PC-3 (cell line): Measurements from ENCODE around the gene JPT2. TPM values are rescaled to one million over a fixed set of nuclear protein-coding genes. Genes with fewer than 3 reads are reported as not detected.

Experiments
- ATAC-seq: fragments of 200-7000 bp; cut with Tn5 transposase; 2 replicates; pipeline ENCODE4 v1.9.1; 2020; ENCODE audit warnings: mild to moderate bottlenecking, moderate library complexity
- BruUV-seq: library from RNA; stranded (reverse); fragments of 400-500 nt; replicated peaks from 2 replicates; lab custom pipeline; 2021; lab: Mats Ljungman, UMichigan
- CTCF ChIA-PET: fragments of 300-600 bp; sonication (Branson Sonifier 250); formaldehyde crosslinking; loops from one replicate; lab custom pipeline; 2022; ENCODE audit warnings: antibody characterized with exemption; lab: Charles Lee
- POLR2A ChIA-PET: fragments of 300-600 bp; sonication (Branson Sonifier 250); formaldehyde crosslinking; loops from one replicate; lab custom pipeline; 2022; ENCODE audit warnings: antibody characterized with exemption; ENCODE audit not compliant: unreplicated experiment; lab: Charles Lee
- DNase-seq: peaks from one replicate; pipeline ENCODE4 v3.0.0-alpha.2; 2015
- H2AFZ ChIP-seq: fragments of 300-600 bp; sonication (generic); 2 replicates; pipeline ENCODE4 v1.6.0; 2016; ENCODE audit warnings: antibody characterized with exemption, low read length
- H3F3A ChIP-seq: fragments of 300-600 bp; sonication (generic); one replicate; pipeline ENCODE4 v1.6.0; 2017; ENCODE audit warnings: antibody characterized with exemption, low read length, control low read depth, mild to moderate bottlenecking; ENCODE audit not compliant: unreplicated experiment
- H3K27ac ChIP-seq: fragments of 300-600 bp; sonication (generic); 2 replicates; pipeline ENCODE4 v1.5.1; 2016; ENCODE audit warnings: mild to moderate bottlenecking, low read length
- H3K27me3 ChIP-seq: fragments of 300-600 bp; sonication (generic); 2 replicates; pipeline ENCODE4 v1.6.1; 2016; ENCODE audit warnings: low read length, mixed read lengths
- H3K36me3 ChIP-seq: fragments of 300-600 bp; sonication (generic); 2 replicates; pipeline ENCODE4 v1.6.1; 2016; ENCODE audit warnings: low read depth, mixed run types, low read length, mixed read lengths
- H3K4me1 ChIP-seq: fragments of 300-600 bp; sonication (generic); 2 replicates; pipeline ENCODE4 v1.5.1; 2016; ENCODE audit warnings: low read length; ENCODE audit not compliant: insufficient read depth
- H3K4me2 ChIP-seq: fragments of 300-600 bp; sonication (generic); 2 replicates; pipeline ENCODE4 v1.6.0; 2016; ENCODE audit warnings: low read length
- H3K4me3 ChIP-seq: fragments of 300-600 bp; sonication (generic); 2 replicates; pipeline ENCODE4 v1.5.1; 2016; ENCODE audit warnings: mild to moderate bottlenecking, low read length, mixed read lengths
- H3K79me2 ChIP-seq: fragments of 300-600 bp; sonication (generic); 2 replicates; pipeline ENCODE4 v1.6.1; 2017; ENCODE audit warnings: low read length, mixed read lengths
- H3K9ac ChIP-seq: fragments of 300-600 bp; sonication (generic); 2 replicates; pipeline ENCODE4 v1.6.0; 2016; ENCODE audit warnings: mild to moderate bottlenecking, low read length
- H3K9me2 ChIP-seq: fragments of 300-600 bp; sonication (generic); replicated peaks from 2 replicates; pipeline ENCODE4 v1.6.1; 2016; ENCODE audit warnings: mixed run types, low read length, mixed read lengths
- H3K9me3 ChIP-seq: fragments of 300-600 bp; sonication (generic); 2 replicates; pipeline ENCODE4 v1.6.1; 2016; ENCODE audit warnings: low read length, mixed read lengths
- H4K20me1 ChIP-seq: fragments of 300-600 bp; sonication (generic); 2 replicates; pipeline ENCODE4 v1.6.1; 2016; ENCODE audit warnings: low read length, mixed read lengths
- CTCF ChIP-seq: fragments of 300-600 bp; sonication (generic); conservative IDR thresholded peaks from 2 replicates; pipeline ENCODE4 v1.5.1; 2017; ENCODE audit warnings: antibody characterized with exemption, low read depth, mild to moderate bottlenecking, low read length
- EZH2 ChIP-seq: fragments of 300-600 bp; sonication (generic); IDR thresholded peaks from one replicate; pipeline ENCODE4 v1.6.1; 2017; ENCODE audit warnings: antibody characterized with exemption, mild to moderate bottlenecking, low read length; ENCODE audit not compliant: unreplicated experiment
- EZH2phosphoT487 ChIP-seq: fragments of 300-600 bp; sonication (generic); IDR thresholded peaks from 2 replicates; pipeline ENCODE4 v1.6.1; 2018; ENCODE audit warnings: mild to moderate bottlenecking, antibody characterized with exemption, low read length, borderline replicate concordance
- intact Hi-C: fragments of 100-400 bp; cut with micrococcal nuclease; formaldehyde crosslinking; loops from 2 replicates; pipeline ENCODE4 v1.9.0; 2023
- total RNA-seq: library from RNA; depleted of rRNA; stranded (reverse); fragments of >200 nt; gene quantifications from 2 replicates; pipeline ENCODE4 v1.2.3, GENCODE V29; 2014

The JPT2 gene
- total RNA-seq, 1 experiment from 2014 or later: 85.2 TPM

- ChIA-PET POLR2A (no interaction called here), CTCF (no interaction called here)
- Histone ChIP-seq H3K27me3 (no peaks in the 10 kb centered on the region), H3F3A (no peaks in the 10 kb centered on the region), H3K4me1 (peaks cover 7% of the 10 kb centered on the region), H3K27ac (no peak overlapping the region), H3K36me3 (peaks cover 8% of the 10 kb centered on the region), H3K4me2 (no peak overlapping the region), H3K79me2 (no peaks in the 10 kb centered on the region), H3K9me2 (no peaks in the 10 kb centered on the region), H3K4me3 (no peak overlapping the region), H3K9ac (no peak overlapping the region), H2AFZ (no peak overlapping the region), H3K9me3 (no peaks in the 10 kb centered on the region), H4K20me1 (no peaks in the 10 kb centered on the region)
- intact Hi-C loops: no loop called here
- no TSS peak for BruUV-seq
- ATAC-seq (no peak), DNase-seq (no peak)
- TF ChIP-seq CTCF (no peak), EZH2phosphoT487 (no peak), EZH2 (no peak)
These were observed 8.4 kb upstream of the JPT2 start for GRCh38 chr16:1669698-1670097.

- ChIA-PET CTCF (no interaction called here), POLR2A (no interaction called here)
- Histone ChIP-seq H3K27me3 (no peaks in the 10 kb centered on the region), H3K9me2 (no peaks in the 10 kb centered on the region), H3K36me3 (peaks cover 8% of the 10 kb centered on the region), H3K79me2 (no peaks in the 10 kb centered on the region), H3K9ac (no peak overlapping the region), H3K27ac (no peak overlapping the region), H3K4me1 (peaks cover 13% of the 10 kb centered on the region), H2AFZ (no peak overlapping the region), H4K20me1 (no peaks in the 10 kb centered on the region), H3K4me3 (no peak overlapping the region), H3K4me2 (no peak overlapping the region), H3F3A (no peaks in the 10 kb centered on the region), H3K9me3 (no peaks in the 10 kb centered on the region)
- intact Hi-C loops: no loop called here
- no TSS peak for BruUV-seq
- ATAC-seq (no peak), DNase-seq (no peak)
- TF ChIP-seq CTCF (no peak), EZH2 (no peak), EZH2phosphoT487 (no peak)
These were observed 7.7 kb upstream of the JPT2 start for GRCh38 chr16:1670371-1670770.

- peaks cover 8% of the 10 kb centered on the region for H3K36me3 ChIP-seq
- H3K27me3 ChIP-seq: no peaks in the 10 kb centered on the region
- no peaks in the 10 kb centered on the region for H3F3A ChIP-seq
- ATAC-seq (no peak), DNase-seq (no peak)
- intact Hi-C loops: no loop called here
- POLR2A ChIA-PET: no interaction called here
- no peak for TF ChIP-seq EZH2
- no peak for TF ChIP-seq EZH2phosphoT487
- no peak for TF ChIP-seq CTCF
- no peak overlapping the region for H3K9ac ChIP-seq
- H3K4me3 ChIP-seq: no peak overlapping the region
- no peak overlapping the region for H3K27ac ChIP-seq
- peaks cover 14% of the 10 kb centered on the region for H3K4me1 ChIP-seq
- H4K20me1 ChIP-seq: no peaks in the 10 kb centered on the region
- H3K79me2 ChIP-seq: no peaks in the 10 kb centered on the region
- H3K9me2 ChIP-seq: no peaks in the 10 kb centered on the region
- CTCF ChIA-PET: no interaction called here
- no peak overlapping the region for H3K4me2 ChIP-seq
- no peak overlapping the region for H2AFZ ChIP-seq
- no TSS peak for BruUV-seq
- H3K9me3 ChIP-seq: no peaks in the 10 kb centered on the region
These were observed 7.2 kb upstream of the JPT2 start for GRCh38 chr16:1670866-1671265.
